GM21723 (cell line): Measurements from ENCODE around the gene XPO4.
"Not testable (repeated sequence)": the region's sequence is repeated elsewhere in the genome, so short reads cannot be mapped to it uniquely, and the experiment has no call there.

Experiments used
- ATAC-seq: cut with Tn5 transposase; IDR thresholded peaks from one replicate; pipeline ENCODE4 v1.9.1; 2021; ENCODE audit warnings: mild to moderate bottlenecking, moderate library complexity; ENCODE audit not compliant: unreplicated experiment

Gene XPO4

GRCh38 chr13:20902438-20903163, at the start of gene XPO4:
Gene XPO4, minus strand, starts transcription at chr13:20902746. Its CDS starts 8 bp downstream, at chr13:20902738.
- ATAC-seq = peak; percentile 95

- ATAC-seq = not testable (repeated sequence)
Measured at GRCh38 chr13:20948001-20948400, 45.5 kb upstream of the XPO4 start.

- no peak for ATAC-seq
Measured at GRCh38 chr13:20945952-20946383, 43.4 kb upstream of the XPO4 start.

GRCh38 chr13:20942938-20943559, 40.5 kb upstream of the XPO4 start:
- ATAC-seq = no peak

- ATAC-seq = not testable (repeated sequence)
Measured at GRCh38 chr13:20940511-20940910, 38.0 kb upstream of the XPO4 start.

GRCh38 chr13:20940083-20940482, 37.5 kb upstream of the XPO4 start:
- no peak for ATAC-seq

GRCh38 chr13:20939662-20940061, 37.1 kb upstream of the XPO4 start:
- ATAC-seq = no peak

- ATAC-seq = no peak
Measured at GRCh38 chr13:20938302-20938701, 35.8 kb upstream of the XPO4 start.

- no peak for ATAC-seq
Measured at GRCh38 chr13:20927596-20928257, 25.2 kb upstream of the XPO4 start.

- ATAC-seq = not testable (repeated sequence)
Measured at GRCh38 chr13:20925395-20925790, 22.8 kb upstream of the XPO4 start.

GRCh38 chr13:20924758-20925394, 22.3 kb upstream of the XPO4 start:
- ATAC-seq = no peak

GRCh38 chr13:20923272-20923671, 20.7 kb upstream of the XPO4 start:
- no peak for ATAC-seq

- no peak for ATAC-seq
Measured at GRCh38 chr13:20921572-20921971, 19.0 kb upstream of the XPO4 start.

GRCh38 chr13:20915676-20916075, 13.1 kb upstream of the XPO4 start:
- ATAC-seq = not testable (repeated sequence)

GRCh38 chr13:20911037-20911436, 8.5 kb upstream of the XPO4 start:
- no peak for ATAC-seq

GRCh38 chr13:20908714-20909497, 6.4 kb upstream of the XPO4 start:
- ATAC-seq = no peak

- no peak for ATAC-seq
Measured at GRCh38 chr13:20904908-20905307, 2.4 kb upstream of the XPO4 start.

- ATAC-seq = no peak
Measured at GRCh38 chr13:20903164-20903475, 574 bp upstream of the XPO4 start.

GRCh38 chr13:20901668-20902437, 693 bp downstream of the XPO4 start:
- ATAC-seq = peak; percentile 39

- ATAC-seq = no peak
Measured at GRCh38 chr13:20894245-20894644, 8.3 kb downstream of the XPO4 start.
